HepG2 (cell line): Measurements from ENCODE around the gene DHRS11. TPM values are rescaled to one million over a fixed set of nuclear protein-coding genes. Genes with fewer than 3 reads are reported as not detected.
A peak's percentile ranks its signal among the peaks of the same experiment; 100 is the strongest.

Experiments
- KDM4B ChIP-seq: sonication (generic); formaldehyde crosslinking; IDR thresholded peaks from 2 replicates; pipeline ENCODE4 v1.4.0; 2020; ENCODE audit warnings: missing genetic modification reagents
- SIN3A ChIP-seq: IDR thresholded peaks from 2 replicates; pipeline ENCODE4 v1.6.1; 2011; ENCODE audit warnings: low read depth, mild to moderate bottlenecking, control low read depth, low read length, borderline replicate concordance
- USF2 ChIP-seq, 2 experiments: sonication (generic) in 1 of 2; formaldehyde crosslinking in 1 of 2; IDR thresholded peaks; 2 replicates each; pipeline versions ENCODE4 v1.5.1 to v1.6.1; 2011 to 2020; ENCODE audit warnings: borderline replicate concordance in 1 of 2, low read depth in 1 of 2, low read length in 1 of 2, mild to moderate bottlenecking in 1 of 2, missing genetic modification reagents in 1 of 2, moderate library complexity in 1 of 2
- ZBTB46 ChIP-seq: sonication (generic); formaldehyde crosslinking; IDR thresholded peaks from 2 replicates; pipeline ENCODE4 v1.4.0; 2020; ENCODE audit warnings: mild to moderate bottlenecking, missing genetic modification reagents, borderline replicate concordance
- ZBTB49 ChIP-seq: sonication (generic); formaldehyde crosslinking; IDR thresholded peaks from 2 replicates; pipeline ENCODE4 v1.4.0; 2020; ENCODE audit warnings: missing genetic modification reagents, borderline replicate concordance
- ZNF569 ChIP-seq: sonication (generic); formaldehyde crosslinking; IDR thresholded peaks from 2 replicates; pipeline ENCODE4 v1.5.0; 2020; ENCODE audit warnings: mild to moderate bottlenecking, missing genetic modification reagents, moderate library complexity, borderline replicate concordance
- ZNF639 ChIP-seq: conservative IDR thresholded peaks from 2 replicates; pipeline ENCODE4 v1.6.1; 2018; ENCODE audit warnings: missing genetic modification reagents
- polyA plus RNA-seq, 8 experiments: library from polyadenylated mRNA; depleted of rRNA in 3 of 8; stranded (reverse) in 7 of 8; unstranded in 1 of 8; fragments of >200 nt; fragmentation: Illumina TruSeq in 4 of 8; extraction: Trizol in 4 of 8; gene quantifications; 2 replicates each; pipeline versions ENCODE4 v1.2.1 to v1.2.3, GENCODE V29; 2011 to 2016; ENCODE audit warnings: low read depth in 4 of 8, missing spikeins in 1 of 8, mixed read lengths in 1 of 8; ENCODE audit not compliant: insufficient read depth in 1 of 8
- total RNA-seq, 5 experiments: library from RNA; depleted of rRNA; stranded (reverse); fragments of >200 nt; fragmentation: Illumina TruSeq; extraction: Trizol; gene quantifications; 2 replicates each; pipeline ENCODE4 v1.2.3, GENCODE V29; 2016; ENCODE audit warnings: low read depth in 1 of 5

DHRS11 gene
- total and polyA plus RNA-seq, 2 of the 13 experiments (the other 11 are each of a cell fraction or from before 2014, with no cell fraction given) = 28.4 to 41.9 TPM

GRCh38 chr17:36545465-36546417 lies 45.9 kb upstream of the DHRS11 start (continued):
- TF ChIP-seq ZBTB46 (0 out of 2 replicates have a peak, but pooled peaks have one; percentile 49), ZNF639 (CRISPR knock-in tag) (peak; percentile 98), KDM4B (CRISPR knock-in tag) (peak; percentile 60; the same call in 1 of the 2 replicates), ZNF569 (CRISPR knock-in tag) (no peak), SIN3A (peak; percentile 87; the same call in 1 of the 2 replicates), ZBTB49 (CRISPR knock-in tag) (0 out of 2 replicates have a peak, but pooled peaks have one; percentile 40), USF2 (IDR thresholded peaks at IDR 0.05; ENCODE audit: low read depth, low read length) (no peak), USF2 (CRISPR knock-in tag; IDR thresholded peaks at IDR 0.05; ENCODE audit: borderline replicate concordance) (peak; percentile 51; the same call in 1 of the 2 replicates)
